GM21529 (cell line): ENCODE measurements around the gene FNDC4.
A peak's percentile ranks its signal among the peaks of the same experiment; 100 is the strongest.

ENCODE experiments used
- ATAC-seq: cut with Tn5 transposase; IDR thresholded peaks from one replicate; pipeline ENCODE4 v1.9.1; 2021; ENCODE audit not compliant: unreplicated experiment

FNDC4 gene

DNA sequence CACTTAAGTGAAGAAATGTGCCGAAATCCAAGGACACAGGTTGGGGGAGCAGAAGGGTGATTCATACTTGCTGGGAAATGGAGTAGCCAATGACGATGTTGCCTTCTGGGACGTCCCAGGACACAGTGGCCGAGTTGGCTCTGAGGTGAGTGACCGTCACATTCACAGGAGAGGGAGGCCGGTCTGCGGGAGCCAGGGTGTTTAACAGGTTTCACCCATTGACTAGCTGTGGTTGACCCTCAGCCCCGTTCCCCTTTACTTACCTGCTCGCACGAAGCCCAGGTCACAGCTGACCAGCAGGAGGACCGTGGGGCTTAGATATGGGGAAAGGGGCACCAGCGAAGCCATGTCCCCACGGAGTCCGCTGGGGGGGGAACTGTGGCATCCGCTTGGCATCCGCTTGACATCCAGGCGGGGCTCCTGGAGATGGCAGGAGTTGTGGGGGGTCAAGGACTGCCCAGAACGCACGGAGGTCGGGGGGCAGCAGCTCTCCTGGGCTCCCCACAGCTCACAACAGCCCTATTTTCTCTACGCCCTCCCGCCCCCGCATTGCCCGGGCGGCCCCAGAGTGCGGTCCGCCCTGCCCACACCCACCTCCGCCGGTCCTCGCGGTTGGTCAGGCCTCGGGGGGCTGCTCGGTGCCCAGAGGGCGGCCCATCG is 586 bp downstream of the FNDC4 start:
- no peak for ATAC-seq

DNA sequence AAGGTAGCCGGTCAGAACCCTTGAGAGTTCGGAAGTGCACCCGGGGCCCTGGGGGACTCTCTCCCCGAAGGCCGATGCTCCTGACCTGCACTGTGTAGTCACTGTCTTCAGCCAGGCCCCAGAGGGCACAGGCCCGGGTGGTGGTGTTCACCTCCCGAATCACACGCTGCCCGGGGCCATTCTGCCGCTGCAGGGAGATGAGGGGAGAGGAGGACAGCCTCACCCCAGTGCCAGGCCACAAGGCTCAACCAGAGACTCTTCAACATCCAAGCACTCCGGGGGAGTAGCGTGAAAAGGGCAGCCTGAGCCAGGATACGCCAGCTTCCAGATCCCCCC is 1.1 kb downstream of the FNDC4 start:
- ATAC-seq, result no peak

DNA sequence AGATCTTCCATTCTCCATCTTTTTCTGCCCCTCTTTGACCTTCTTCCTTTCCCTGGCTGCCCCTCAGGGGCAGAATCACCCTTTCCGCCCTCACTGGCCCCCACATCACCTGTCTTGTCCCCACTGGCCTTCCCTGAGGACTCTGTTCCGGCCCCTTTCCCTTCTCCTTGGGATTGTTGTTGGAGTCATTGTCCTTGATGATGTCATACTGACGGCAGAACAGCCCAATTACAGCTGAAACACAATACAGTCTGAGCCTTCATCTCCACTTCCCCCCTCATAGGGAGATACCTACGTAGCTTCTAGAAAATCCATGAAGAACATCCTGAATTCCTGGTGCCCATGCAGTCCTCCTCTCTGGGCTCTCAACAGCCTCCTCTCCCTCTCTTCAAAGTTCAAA is 2.4 kb downstream of the FNDC4 start:
- no peak for ATAC-seq

DNA sequence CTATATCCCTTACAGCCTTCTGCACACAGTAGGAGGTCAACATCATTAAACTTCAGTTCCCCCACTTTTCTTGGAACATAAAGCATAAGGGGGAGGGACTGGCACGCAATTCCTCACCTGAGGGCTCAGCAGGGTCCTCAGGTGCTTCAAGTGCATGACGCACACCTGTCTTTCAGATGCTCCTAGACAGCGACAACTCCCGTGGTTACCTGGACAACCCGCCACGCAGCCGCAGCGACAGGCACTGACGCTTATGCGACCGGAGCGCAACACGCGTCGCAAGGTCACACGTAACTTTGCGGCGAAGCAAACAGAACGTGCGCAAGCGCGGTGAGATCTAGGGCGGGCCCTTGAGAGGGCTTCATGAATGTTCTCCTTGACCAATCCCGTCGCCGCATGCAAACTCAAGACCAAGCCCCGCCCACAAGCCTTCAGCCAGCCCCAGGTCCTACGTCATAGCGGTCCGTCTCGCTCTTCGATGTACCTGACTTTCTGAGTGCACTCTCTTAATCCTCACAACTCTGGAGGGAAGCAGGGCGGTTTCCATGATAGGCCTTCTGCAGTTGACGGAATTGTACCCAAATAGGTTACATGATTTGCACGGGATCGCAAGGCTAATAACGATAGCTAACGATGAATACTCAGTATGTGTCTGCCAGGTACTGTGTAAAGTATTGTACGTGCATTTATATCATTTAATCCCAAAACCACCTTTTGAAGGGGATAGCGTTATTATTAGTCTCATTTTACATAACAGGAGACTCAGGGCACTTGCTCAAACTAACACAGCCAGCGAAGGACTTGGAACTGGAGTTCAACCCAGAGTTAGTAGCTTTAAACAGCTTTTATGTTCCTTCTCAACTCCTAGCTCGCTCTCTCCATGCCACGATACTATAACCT is 5.3 kb downstream of the FNDC4 start, which contains the start of gene IFT172:
Gene IFT172 (minus strand): TSS at position 246 of the 900 bp plus-strand sequence. CDS start 90 bp downstream, at position 156.
- peak; percentile 97 for ATAC-seq

DNA sequence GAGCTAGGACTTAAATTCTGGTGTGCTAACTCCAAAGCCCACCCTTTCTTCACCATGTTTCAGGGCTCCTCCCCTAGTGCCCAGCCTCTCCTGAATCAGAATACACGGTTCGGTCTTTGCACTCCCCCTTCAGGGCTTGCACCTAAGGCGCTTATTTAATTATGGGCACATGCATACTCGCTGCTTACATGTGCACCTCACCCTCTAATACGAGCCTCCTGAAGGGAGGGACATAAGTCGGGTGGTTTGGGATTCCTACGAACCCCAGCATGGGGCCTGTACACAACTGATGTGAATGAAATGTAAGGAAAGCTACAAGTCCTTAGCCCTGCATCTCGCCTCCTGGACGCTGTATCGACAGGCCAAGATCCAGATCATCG is 5.9 kb downstream of the FNDC4 start:
- ATAC-seq, result no peak

DNA sequence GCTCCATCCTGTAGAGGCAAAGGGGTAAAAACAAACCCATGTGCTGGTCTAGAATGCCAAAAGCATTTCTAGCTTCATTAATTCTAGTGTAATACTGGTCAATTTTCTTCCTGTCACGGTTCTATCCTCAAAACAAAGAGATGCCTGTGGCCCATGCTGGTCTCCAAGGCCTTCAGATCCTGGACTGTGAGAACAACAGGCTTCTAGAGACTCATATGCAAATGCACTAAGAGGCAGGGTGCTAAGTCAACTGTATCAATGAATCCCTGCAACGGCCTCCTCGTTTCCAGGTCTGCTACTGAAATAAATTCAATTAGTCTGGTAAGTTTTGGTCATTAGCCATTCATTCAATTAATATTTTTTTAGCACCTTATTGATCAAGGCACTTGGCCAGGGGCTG is 9.5 kb downstream of the FNDC4 start:
- ATAC-seq, result no peak

DNA sequence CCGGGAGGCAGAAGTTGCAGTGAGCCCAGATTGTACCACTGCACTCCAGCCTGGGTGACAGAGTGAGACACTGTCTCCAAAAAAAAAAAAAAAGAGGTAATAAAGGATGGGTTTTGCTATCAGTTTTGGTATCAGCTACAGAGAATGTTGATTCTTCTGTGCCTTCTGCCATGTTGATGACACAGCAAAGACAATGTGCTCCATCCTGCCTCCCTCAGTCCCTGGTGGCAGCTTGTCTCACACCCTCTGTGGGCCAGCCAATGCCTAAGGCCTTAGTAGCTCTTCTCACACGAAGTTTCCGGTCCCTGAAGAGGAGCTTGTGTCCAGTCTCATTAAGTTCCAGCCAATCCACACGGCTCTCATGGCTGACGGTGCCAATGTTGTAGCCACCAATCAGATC is 23.0 kb downstream of the FNDC4 start:
- ATAC-seq, result no peak

DNA sequence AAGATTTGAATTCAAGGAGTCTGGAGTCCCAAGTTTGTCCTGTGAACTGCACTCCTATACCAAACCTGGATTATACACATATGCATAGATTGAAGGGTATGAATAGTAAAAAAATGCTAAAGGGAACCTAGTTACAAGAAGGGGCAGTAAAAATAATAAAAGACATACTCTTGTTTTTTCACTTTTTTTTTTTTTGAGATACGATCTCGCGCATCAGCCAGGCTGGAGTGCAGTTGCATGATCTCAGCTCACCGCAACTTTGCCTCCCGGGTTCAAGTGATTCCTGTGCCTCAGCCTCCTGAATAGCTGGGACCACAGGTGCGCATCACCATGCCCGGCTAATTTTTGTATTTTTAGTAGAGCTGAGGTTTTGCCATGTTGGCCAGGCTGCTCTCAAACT is 30.6 kb downstream of the FNDC4 start:
- ATAC-seq, result no peak

DNA sequence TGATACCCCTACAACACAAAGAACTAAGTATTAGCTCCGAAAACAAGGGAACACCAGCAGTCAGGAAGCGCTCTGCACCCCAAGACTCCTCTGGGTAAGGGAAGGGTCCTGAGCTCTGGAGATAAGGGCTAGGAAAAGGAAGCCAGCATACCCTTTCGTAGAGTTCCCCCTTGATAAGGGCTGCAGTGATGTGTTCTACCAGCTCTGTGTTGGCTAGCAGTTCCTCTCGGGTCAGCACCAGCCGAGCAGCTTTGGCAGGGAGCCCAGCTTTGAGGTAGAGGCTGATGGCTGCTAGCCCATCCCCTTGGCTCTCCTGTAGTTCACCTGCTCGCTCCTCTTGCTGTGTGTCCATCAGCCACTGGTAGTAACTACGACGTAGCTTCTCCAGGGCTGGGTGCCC is 33.9 kb downstream of the FNDC4 start:
- no peak for ATAC-seq

DNA sequence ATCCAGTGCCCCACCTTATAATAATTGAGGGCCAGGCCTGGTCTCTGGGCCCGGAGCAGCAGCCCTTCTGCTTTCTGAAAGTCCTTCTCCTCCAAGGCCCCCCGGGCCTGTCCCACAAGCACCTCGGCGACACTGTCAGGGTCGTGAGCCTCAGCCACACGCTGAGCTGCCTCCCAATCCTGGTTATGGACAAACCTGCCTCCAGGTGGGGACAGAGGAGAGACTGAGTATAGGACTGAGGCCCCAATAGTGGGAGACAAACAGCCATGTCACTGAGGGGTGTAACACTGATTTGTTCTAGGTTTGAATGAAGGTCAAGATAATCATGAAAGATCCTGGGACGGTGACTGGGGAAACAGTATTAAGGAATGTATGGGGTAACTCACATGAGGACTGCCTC is 41.0 kb downstream of the FNDC4 start:
- no peak for ATAC-seq

DNA sequence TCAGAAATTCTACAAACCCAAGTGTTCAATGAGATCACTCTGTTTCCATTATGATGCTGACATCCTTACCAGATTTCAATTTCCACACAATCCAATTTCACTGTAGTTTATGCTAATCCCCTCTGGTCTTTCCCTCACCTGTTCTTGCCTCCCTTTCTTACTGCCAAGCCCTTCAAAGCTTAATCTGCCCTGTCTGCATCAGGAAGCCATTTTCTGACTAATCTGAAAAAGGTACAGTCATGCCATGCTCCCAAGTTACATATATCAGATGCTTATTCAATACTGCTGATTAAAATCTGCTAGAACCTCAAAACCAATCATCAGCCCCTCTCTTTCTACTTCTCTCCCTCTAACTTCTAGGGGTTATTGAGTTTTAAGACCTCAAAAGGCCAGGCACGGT is 43.9 kb downstream of the FNDC4 start:
- no peak for ATAC-seq

DNA sequence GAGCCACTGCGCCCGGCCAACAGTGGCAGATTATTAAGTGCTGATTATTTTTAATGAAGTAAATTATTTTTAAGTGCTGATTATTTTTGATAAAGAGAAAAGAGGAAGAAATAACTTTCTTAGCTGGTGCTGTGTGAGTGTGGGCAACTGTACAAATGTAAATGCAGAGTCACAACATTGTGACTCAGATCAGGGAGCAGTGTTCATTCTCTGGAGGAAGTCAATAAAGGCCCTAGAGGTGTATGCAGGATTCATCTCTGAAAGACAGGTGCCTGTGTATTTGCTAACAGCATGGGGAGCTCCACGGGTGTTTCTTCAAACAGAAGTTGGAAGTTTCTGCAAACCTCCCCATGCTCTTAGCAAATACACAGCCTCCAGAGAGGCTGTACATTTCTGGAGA is 46.6 kb downstream of the FNDC4 start:
- ATAC-seq, result no peak

DNA sequence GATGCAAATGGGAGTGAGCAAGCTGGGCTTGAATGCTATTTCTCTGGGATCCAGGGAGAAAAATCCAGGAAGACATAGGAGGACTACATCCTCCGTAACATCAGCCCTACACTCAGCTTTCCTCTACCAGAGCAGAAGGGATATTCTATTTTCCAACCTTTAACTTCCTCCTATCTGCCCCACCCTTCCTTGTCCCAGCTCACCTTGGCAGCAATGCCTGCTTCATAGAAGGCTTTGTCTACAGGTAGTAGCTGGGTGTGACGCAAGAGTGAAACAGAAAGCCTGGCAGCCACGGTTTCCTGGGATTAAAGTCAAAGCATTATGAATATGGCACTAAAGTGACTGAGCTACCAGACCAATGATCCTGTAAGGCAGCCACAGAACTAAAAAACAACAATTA is 48.9 kb downstream of the FNDC4 start:
- no peak for ATAC-seq

DNA sequence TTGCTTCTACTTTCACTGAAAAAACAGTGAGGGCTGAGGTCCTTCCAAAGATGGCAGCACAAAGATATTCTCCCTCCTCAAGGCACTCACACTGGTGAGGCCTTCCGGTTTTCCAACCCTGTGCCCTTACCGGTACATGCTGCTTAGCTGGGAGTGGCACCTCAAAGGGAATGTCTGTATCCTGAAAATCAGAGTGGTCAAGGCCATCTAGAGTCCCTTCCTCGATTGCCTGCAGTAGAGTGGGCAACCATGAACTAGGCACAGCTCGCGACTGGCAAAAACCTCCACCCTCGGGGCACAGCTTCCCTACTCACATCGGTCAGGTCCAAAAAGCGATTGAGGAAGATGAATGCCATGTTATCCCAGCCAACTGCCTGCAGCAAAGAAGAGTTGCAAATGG is 49.4 kb downstream of the FNDC4 start:
- ATAC-seq, result no peak

DNA sequence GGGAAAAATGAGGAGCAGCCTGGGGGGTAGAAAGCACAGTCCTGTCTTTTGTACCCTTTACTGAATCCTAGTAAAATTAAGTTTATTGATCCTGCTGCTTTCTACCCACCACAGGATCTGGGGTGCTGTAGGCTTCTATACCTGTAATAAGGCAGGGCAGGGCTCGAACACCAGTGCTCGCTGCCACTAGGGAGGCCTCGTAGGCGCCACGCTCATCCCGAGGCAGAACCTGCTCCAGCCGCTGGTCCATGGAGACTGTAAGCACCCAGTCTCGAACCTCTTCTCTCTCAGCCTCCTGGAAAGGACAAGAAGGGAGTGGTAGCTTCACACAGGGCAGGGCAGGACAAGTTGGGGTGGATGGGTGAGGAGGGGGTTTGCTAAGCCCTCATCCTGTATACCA is 49.8 kb downstream of the FNDC4 start:
- ATAC-seq, result no peak

DNA sequence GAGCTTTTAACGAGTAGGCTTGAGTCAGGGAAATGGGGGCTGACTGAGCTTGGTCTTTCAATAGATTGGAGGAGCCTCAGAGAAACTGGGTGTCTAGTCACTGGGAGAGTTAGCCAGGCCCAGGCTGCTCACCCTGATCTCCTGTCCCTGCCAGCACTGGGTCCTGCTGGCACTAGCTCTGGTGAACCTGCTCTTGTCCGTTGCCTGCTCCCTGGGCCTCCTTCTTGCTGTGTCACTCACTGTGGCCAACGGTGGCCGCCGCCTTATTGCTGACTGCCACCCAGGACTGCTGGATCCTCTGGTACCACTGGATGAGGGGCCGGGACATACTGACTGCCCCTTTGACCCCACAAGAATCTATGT is 52.1 kb downstream of the FNDC4 start:
- ATAC-seq, result no peak

DNA sequence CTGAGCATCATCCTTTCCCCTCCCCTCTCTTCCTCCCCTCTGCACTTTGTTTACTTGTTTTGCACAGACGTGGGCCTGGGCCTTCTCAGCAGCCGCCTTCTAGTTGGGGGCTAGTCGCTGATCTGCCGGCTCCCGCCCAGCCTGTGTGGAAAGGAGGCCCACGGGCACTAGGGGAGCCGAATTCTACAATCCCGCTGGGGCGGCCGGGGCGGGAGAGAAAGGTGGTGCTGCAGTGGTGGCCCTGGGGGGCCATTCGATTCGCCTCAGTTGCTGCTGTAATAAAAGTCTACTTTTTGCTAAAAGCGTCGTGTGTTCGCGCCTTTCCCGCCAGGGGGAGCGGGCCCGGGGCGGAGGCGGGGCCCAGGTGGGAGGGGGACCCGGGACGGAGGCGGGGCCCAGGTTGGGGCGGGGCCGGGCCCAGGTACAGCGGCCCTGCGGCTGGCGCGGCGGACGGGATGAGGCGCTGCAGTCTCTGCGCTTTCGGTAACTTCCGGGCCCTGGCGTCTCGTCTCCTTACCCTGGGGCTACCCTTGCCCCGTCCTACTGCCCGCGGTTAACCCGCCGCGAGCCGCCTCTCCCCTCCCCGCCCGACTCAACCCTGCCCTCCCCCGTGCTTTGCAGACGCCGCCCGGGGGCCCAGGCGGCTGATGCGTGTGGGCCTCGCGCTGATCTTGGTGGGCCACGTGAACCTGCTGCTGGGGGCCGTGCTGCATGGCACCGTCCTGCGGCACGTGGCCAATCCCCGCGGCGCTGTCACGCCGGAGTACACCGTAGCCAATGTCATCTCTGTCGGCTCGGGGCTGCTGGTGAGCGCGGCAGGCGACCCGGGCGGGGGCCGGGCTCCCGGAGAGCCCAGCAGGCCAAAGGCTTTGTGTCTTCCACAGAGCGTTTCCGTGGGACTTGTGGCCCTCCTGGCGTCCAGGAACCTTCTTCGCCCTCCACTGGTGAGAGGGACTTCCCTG is 52.8 kb downstream of the FNDC4 start, which contains the start of gene KRTCAP3:
Gene KRTCAP3 (plus strand): TSS at position 424 of the 962 bp plus-strand sequence. CDS start 32 bp downstream, at position 456.
- no peak for ATAC-seq
